Measurements from ENCODE around the gene APBB2.

Gene APBB2

GRCh38 chr4:41185614-41186592, 28.4 kb downstream of the APBB2 start:
- H3K4me1 Mint-ChIP-seq, result no peaks in the 10 kb centered on the region
- DNase-seq (ENCODE audit: low spot score in 2 of 2), result no peak
- H3K4me3 Mint-ChIP-seq, result no peak overlapping the region
- ATAC-seq, result no peak
- H3K9me3 Mint-ChIP-seq, result peaks cover 4% of the 10 kb centered on the region
- no peak overlapping the region for H3K27ac Mint-ChIP-seq
- H3K36me3 Mint-ChIP-seq, result no peaks in the 10 kb centered on the region

DNA sequence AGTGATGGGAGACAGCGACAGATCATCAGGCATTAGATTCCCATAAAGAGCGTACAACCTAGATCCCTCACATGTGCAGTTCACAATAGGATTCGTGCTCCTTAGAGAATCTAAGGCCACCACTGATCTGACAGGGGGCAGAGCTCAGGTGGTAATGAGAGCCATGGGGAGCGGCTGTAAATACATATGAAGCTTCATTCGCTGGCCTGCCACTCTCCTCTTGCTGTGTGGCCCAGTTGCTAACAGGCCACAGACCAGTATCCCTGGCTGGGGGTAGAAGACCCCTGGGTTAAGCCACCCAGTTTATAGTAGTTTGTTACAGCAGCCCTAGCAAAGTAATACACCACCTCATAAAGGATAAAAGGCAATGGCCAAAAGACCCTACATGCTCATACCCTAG, 30.3 kb downstream of the APBB2 start:
- ATAC-seq (no peak), DNase-seq (ENCODE audit: low spot score in 2 of 2) (no peak)
- Mint-ChIP-seq H3K4me1 (no peaks in the 10 kb centered on the region), H3K36me3 (no peaks in the 10 kb centered on the region), H3K9me3 (peaks cover 4% of the 10 kb centered on the region), H3K27ac (no peak overlapping the region), H3K4me3 (no peak overlapping the region)

DNA sequence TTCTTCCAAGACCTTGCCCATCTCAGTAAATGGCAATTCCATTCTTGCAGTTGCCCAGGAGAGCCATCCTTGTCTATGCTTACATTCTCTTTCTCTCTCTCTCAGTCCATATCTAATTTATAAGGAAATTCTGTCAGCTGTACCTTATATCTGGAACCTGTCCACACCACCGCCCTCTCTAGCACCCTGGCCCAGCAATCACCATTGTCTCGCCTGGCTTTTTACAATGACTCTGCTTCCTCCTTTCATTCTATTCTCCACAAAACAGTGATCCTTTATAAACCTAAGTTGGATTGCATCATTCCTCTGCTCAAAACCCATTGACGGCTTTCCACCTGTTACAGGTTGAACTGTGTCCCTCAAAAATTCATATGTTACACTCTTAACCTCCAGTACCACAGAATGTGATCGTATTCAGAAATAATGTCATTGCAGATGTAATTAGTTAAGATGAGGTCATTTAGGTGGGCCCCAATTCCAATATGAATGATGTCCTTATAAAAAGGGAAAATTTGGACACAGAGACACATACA, 31.3 kb downstream of the APBB2 start:
- DNase-seq (ENCODE audit: low spot score in 2 of 2) (no peak), ATAC-seq (no peak)
- H3K4me3 Mint-ChIP-seq, result no peak overlapping the region
- H3K4me1 Mint-ChIP-seq, result no peaks in the 10 kb centered on the region
- H3K9me3 Mint-ChIP-seq, result peaks cover 6% of the 10 kb centered on the region
- H3K36me3 Mint-ChIP-seq, result no peaks in the 10 kb centered on the region
- no peak overlapping the region for H3K27ac Mint-ChIP-seq

GRCh38 chr4:41181037-41181436, 33.3 kb downstream of the APBB2 start:
- Mint-ChIP-seq H3K4me1 (no peaks in the 10 kb centered on the region), H3K27ac (no peak overlapping the region), H3K4me3 (no peak overlapping the region), H3K36me3 (no peaks in the 10 kb centered on the region), H3K9me3 (peaks cover 6% of the 10 kb centered on the region)
- no peak for DNase-seq (ENCODE audit: low spot score in 2 of 2)
- no peak for ATAC-seq

DNA sequence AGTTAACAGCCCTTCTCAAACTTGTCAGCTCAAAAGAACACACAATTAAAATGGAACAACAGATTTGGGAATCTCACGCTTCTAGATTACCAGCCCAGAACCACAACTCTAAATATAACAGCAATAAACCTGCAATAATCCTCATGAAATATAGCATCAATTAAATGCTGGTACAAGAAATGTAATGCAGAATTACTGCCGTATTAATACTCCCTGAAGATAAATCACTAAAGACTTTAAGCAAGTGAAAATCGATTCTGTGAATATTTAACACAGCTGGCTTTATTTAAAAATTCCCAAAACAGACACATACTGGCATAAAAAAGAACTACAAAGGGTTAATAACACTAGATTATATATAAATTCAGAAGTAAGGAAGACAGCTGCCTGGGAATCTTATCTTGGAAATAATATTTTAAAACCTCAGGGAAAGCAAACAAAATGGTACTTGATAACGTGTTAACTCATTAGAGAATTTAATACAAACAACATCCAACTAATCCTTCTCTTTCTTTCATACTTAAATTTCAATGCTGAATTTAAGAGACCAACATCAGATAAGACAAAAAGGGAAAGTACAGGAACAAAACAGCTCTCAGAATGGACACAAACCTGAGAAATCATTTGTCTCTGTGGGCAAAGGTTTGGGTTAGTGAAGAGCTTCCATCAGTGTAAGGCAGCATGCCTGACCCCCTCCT, 34.7 kb downstream of the APBB2 start:
- ATAC-seq (no peak), DNase-seq (ENCODE audit: low spot score in 2 of 2) (no peak)
- no peaks in the 10 kb centered on the region for H3K36me3 Mint-ChIP-seq

DNA sequence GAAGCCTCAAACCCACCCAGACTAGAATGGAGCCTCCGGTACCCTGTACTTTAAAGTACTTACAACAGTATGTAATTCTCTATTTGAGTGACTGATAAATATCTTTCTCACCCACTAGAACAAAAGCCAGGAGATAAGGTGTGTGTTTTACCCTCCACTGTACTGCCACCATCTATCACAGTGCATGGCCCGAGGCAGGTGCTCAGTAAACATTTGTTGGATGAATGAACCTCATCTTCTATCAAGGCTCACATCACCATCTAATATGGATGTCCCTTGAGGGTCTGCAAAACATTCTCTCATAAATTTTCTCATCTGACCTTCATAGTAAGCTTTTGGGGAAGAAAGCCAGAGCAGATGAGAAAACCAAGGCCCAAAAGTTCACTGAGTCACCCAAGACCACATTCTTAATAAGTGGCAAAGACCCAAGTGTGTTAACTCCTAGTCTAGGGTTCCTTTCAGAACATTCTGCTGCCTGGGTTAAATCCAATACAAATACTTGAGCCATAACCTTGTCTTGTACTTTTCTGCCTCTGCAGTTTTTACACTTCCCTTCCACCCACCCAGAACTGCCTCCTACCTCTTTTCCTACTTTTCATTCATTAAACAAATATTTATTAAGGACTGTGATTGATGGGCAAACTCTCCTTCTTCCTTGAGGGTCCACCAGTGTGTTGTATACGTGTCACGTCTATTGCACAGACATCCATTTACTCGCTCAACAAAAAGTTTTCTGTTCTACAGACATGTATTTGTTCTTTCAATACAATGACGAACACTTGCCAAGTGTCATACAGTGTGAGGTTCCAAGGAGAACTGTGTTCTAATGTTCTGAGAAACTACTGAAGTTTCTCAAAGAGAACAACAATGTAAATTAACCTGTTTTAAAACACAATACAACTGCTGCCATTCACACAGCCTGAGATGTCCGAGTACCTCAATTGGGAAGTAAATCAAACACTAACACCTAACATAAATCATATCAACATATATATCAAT, 35.7 kb downstream of the APBB2 start:
- H3K27ac Mint-ChIP-seq, result no peak overlapping the region
- H3K9me3 Mint-ChIP-seq, result peaks cover 6% of the 10 kb centered on the region
- H3K4me1 Mint-ChIP-seq, result no peaks in the 10 kb centered on the region
- ATAC-seq (no peak), DNase-seq (ENCODE audit: low spot score in 2 of 2) (no peak)
- H3K36me3 Mint-ChIP-seq, result no peaks in the 10 kb centered on the region
- H3K4me3 Mint-ChIP-seq, result no peak overlapping the region

More for the DNA sequence above, 34.7 kb downstream of the APBB2 start:
- Mint-ChIP-seq H3K4me1 (no peaks in the 10 kb centered on the region), H3K4me3 (no peak overlapping the region), H3K27ac (no peak overlapping the region), H3K9me3 (peaks cover 6% of the 10 kb centered on the region)

- ATAC-seq, result no peak
Observed at GRCh38 chr4:41177016-41177415, 37.3 kb downstream of the APBB2 start.

DNA sequence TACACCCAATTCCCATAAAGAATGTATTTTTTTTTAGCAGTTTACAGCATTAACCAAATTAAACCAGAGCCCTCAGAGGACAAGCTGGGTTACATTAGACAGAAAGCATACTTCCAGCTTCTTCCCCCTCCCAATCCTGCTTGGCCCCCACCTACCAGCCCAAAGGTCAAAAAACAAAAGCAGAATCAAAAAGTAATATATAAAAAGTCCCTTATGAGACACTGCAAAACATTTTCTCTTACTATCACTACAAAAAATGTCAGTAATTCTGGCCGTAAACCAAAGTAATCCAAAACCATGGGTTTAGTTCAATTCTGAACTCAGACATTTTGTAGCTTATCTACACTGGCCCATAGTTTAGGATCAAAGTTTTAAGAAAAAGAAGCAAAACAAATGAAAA, 38.0 kb downstream of the APBB2 start:
- DNase-seq (ENCODE audit: low spot score in 2 of 2) (no peak), ATAC-seq (no peak)
- Mint-ChIP-seq H3K4me1 (no peaks in the 10 kb centered on the region), H3K4me3 (no peak overlapping the region), H3K36me3 (no peaks in the 10 kb centered on the region), H3K9me3 (peaks cover 3% of the 10 kb centered on the region), H3K27ac (no peak overlapping the region)

More at GRCh38 chr4:41177016-41177415, 37.3 kb downstream of the APBB2 start:
- Mint-ChIP-seq H3K4me1 (no peaks in the 10 kb centered on the region), H3K4me3 (no peak overlapping the region), H3K36me3 (no peaks in the 10 kb centered on the region), H3K27ac (no peak overlapping the region), H3K9me3 (peaks cover 3% of the 10 kb centered on the region)
- no peak for DNase-seq (ENCODE audit: low spot score in 2 of 2)

GRCh38 chr4:41175794-41176193, 38.5 kb downstream of the APBB2 start:
- no peak overlapping the region for H3K27ac Mint-ChIP-seq
- peaks cover 3% of the 10 kb centered on the region for H3K9me3 Mint-ChIP-seq
- H3K4me3 Mint-ChIP-seq, result no peak overlapping the region
- no peaks in the 10 kb centered on the region for H3K4me1 Mint-ChIP-seq
- no peak for ATAC-seq
- H3K36me3 Mint-ChIP-seq, result no peaks in the 10 kb centered on the region
- no peak for DNase-seq (ENCODE audit: low spot score in 2 of 2)

DNA sequence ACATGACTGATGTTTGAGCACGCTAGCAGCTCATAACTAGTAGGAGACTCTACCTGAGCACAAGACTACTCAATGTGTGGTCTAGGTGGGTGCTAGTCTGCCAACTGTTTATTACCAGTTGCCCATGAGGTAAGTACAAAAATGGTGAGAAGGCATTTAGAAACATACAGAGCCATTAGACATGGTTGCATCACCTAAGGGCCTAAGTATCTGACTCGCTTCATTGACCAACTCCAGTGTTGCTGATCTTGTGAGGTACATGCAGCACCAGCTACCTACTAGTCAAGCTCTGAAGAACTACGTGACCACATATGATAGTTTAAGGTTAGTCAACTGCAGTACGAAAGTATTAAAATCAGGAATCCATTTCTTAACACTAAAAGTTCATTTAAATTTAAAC, 39.9 kb downstream of the APBB2 start:
- no peak for DNase-seq (ENCODE audit: low spot score in 2 of 2)
- Mint-ChIP-seq H3K27ac (no peak overlapping the region), H3K4me3 (no peak overlapping the region), H3K4me1 (no peaks in the 10 kb centered on the region), H3K9me3 (peaks cover 3% of the 10 kb centered on the region), H3K36me3 (no peaks in the 10 kb centered on the region)
- ATAC-seq, result no peak

- no peak overlapping the region for H3K4me3 Mint-ChIP-seq
- H3K4me1 Mint-ChIP-seq, result no peaks in the 10 kb centered on the region
- no peaks in the 10 kb centered on the region for H3K36me3 Mint-ChIP-seq
- H3K27ac Mint-ChIP-seq, result no peak overlapping the region
- no peaks in the 10 kb centered on the region for H3K9me3 Mint-ChIP-seq
- DNase-seq (ENCODE audit: low spot score in 2 of 2) (no peak), ATAC-seq (no peak)
Observed at GRCh38 chr4:41172786-41173185, 41.6 kb downstream of the APBB2 start.

- no peaks in the 10 kb centered on the region for H3K4me1 Mint-ChIP-seq
- H3K27ac Mint-ChIP-seq, result no peak overlapping the region
- H3K9me3 Mint-ChIP-seq, result peaks cover 2% of the 10 kb centered on the region
- no peaks in the 10 kb centered on the region for H3K36me3 Mint-ChIP-seq
- no peak overlapping the region for H3K4me3 Mint-ChIP-seq
- ATAC-seq, result no peak
- no peak for DNase-seq (ENCODE audit: low spot score in 2 of 2)
Observed at GRCh38 chr4:41169256-41169800, 45.0 kb downstream of the APBB2 start.

- no peaks in the 10 kb centered on the region for H3K4me1 Mint-ChIP-seq
- ATAC-seq, result no peak
- no peak for DNase-seq (ENCODE audit: low spot score in 2 of 2)
- H3K36me3 Mint-ChIP-seq, result no peaks in the 10 kb centered on the region
- H3K4me3 Mint-ChIP-seq, result no peak overlapping the region
- no peak overlapping the region for H3K27ac Mint-ChIP-seq
- peaks cover 5% of the 10 kb centered on the region for H3K9me3 Mint-ChIP-seq
Observed at GRCh38 chr4:41167191-41167590, 47.2 kb downstream of the APBB2 start.

GRCh38 chr4:41164405-41164804, 49.9 kb downstream of the APBB2 start:
- Mint-ChIP-seq H3K27ac (no peak overlapping the region), H3K36me3 (no peaks in the 10 kb centered on the region), H3K4me3 (no peak overlapping the region), H3K4me1 (no peaks in the 10 kb centered on the region), H3K9me3 (peaks cover 6% of the 10 kb centered on the region)
- DNase-seq (ENCODE audit: low spot score in 2 of 2) (no peak), ATAC-seq (no peak)
